ENCODE data around the gene THRB.

- TF ChIP-seq EZH2 (IDR thresholded peaks at IDR 0.05; ENCODE audit: borderline replicate concordance, low read length): no peak
- TF ChIP-seq CTCF (IDR thresholded peaks at IDR 0.05; ENCODE audit: low read length): no peak
These were observed 329.1 kb downstream of the THRB start for GRCh38 chr3:24165603-24165982.
